T-helper 1 cell treated with Interleukin-12 subunit alpha and Interleukin-12 subunit beta and Interleukin-4 antibody, amounts not matched to agents 30 μg/mL and 1 μg/mL, for 36 hours (primary cell): ENCODE measurements around the gene KRT27.

Source experiments
- H3K27ac Mint-ChIP-seq: one replicate; pipeline ENCODE4 v1.8.0; 2021; ENCODE audit warnings: mild to moderate bottlenecking, mixed read lengths
- H3K27me3 Mint-ChIP-seq: one replicate; pipeline ENCODE4 v1.8.0; 2021; ENCODE audit warnings: low read depth, mixed read lengths
- H3K36me3 Mint-ChIP-seq: one replicate; pipeline ENCODE4 v1.8.0; 2021; ENCODE audit warnings: low read depth, mixed read lengths
- H3K4me1 Mint-ChIP-seq: one replicate; pipeline ENCODE4 v1.8.0; 2021; ENCODE audit warnings: low read depth, mixed read lengths
- H3K4me3 Mint-ChIP-seq: one replicate; pipeline ENCODE4 v1.8.0; 2021; ENCODE audit warnings: mild to moderate bottlenecking, moderate library complexity, mixed read lengths
- H3K9me3 Mint-ChIP-seq: one replicate; pipeline ENCODE4 v1.8.0; 2021; ENCODE audit warnings: mixed read lengths

KRT27 gene

DNA sequence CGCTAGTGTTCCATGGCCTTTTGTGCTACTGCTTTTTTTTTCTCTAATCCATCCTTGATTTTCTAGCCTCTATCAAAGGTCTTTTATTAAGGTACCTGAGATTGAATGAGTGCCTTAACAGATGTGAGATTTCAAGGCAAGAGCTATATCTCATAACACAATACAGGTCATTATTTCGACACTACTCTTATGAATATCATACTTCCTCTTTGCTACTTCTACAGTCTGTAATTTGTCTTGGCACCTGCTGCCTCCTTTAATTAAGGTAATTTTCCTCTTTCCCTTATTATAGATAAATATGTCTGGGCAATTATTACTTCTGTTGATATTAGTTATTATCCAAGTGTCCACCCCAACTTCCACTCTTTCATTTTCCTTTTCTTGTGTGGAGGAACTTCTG is 12.1 kb upstream of the KRT27 start:
- H3K4me3 Mint-ChIP-seq: no peak overlapping the region
- no peaks in the 10 kb centered on the region for H3K36me3 Mint-ChIP-seq
- no peak overlapping the region for H3K27ac Mint-ChIP-seq
- H3K4me1 Mint-ChIP-seq: no peaks in the 10 kb centered on the region
- peaks cover 30% of the 10 kb centered on the region for H3K27me3 Mint-ChIP-seq
- H3K9me3 Mint-ChIP-seq: no peaks in the 10 kb centered on the region

DNA sequence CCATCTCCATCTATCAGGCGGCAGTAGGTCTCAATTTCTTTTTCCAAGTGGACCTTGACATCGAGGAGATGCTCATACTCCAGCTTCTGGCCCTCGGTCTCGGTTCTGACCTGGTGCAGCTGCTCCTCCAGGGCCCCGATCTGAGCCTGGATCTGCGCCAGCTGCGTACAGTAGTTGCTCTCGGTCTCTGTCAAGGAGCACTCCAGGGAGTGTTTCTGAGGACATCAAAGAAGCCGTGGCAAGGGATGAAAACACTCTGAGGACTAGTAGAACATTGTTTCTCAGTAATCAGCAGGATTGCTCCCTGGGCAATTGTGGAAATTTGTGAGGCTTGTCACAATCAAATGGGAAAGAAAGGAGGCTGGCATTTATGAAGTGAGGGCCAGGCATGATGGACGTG is 11.5 kb upstream of the KRT27 start:
- no peaks in the 10 kb centered on the region for H3K36me3 Mint-ChIP-seq
- no peaks in the 10 kb centered on the region for H3K9me3 Mint-ChIP-seq
- H3K27ac Mint-ChIP-seq: no peak overlapping the region
- H3K27me3 Mint-ChIP-seq: peaks cover 26% of the 10 kb centered on the region
- H3K4me3 Mint-ChIP-seq: no peak overlapping the region
- no peaks in the 10 kb centered on the region for H3K4me1 Mint-ChIP-seq

DNA sequence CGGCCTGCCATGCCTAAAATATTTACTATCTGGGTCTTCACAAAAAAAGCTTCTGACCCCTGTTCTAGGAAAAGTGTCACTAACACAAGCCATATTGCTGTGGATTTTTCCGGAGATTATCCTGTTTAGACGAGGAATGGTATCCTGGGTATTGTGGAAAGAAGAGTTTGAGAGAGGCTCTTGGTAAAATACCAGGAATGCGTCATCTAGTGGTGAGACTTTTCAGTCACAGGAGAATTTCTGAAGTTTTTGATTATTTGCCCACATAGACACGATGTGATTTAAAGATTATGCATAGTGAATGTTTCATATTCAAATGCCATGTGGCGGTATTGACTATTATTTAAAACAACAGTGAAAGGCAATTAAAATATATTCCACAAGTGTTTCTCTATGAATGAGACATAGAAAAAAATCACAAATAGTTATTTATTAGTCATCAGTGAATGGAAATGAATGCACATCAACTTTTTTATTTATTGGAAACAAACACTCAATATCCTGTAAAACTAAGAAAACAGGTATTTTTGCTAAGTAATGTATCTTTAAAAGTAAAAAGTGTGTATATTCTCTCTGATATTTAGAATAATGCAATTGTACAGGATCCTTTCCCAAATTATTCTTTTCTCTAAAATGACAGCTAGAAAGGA is 9.6 kb upstream of the KRT27 start:
- H3K27me3 Mint-ChIP-seq: peaks cover 26% of the 10 kb centered on the region
- no peaks in the 10 kb centered on the region for H3K36me3 Mint-ChIP-seq
- H3K4me1 Mint-ChIP-seq: no peaks in the 10 kb centered on the region
- no peak overlapping the region for H3K27ac Mint-ChIP-seq
- H3K4me3 Mint-ChIP-seq: no peak overlapping the region
- H3K9me3 Mint-ChIP-seq: no peaks in the 10 kb centered on the region

DNA sequence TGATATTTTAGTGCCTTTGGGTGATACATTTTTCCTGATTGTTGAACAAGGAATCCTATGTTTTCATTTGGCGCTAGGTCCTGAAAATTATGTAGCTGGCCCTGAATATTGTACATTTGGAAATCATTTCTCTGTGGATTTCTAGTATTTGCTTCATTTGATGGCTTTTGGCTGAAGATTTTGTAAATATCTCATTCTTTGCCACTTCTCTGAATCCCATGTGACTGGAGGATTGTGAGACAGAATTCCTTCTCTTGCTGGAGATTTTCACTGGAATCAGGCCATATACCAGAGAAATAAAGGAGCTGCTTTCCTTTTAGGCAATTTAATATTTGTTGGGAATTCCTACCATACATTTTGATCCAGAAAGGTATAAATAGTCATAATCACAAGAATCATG is 8.8 kb upstream of the KRT27 start:
- Mint-ChIP-seq H3K36me3 (no peaks in the 10 kb centered on the region), H3K9me3 (no peaks in the 10 kb centered on the region), H3K27me3 (peaks cover 22% of the 10 kb centered on the region), H3K4me3 (no peak overlapping the region), H3K4me1 (no peaks in the 10 kb centered on the region), H3K27ac (no peak overlapping the region)

DNA sequence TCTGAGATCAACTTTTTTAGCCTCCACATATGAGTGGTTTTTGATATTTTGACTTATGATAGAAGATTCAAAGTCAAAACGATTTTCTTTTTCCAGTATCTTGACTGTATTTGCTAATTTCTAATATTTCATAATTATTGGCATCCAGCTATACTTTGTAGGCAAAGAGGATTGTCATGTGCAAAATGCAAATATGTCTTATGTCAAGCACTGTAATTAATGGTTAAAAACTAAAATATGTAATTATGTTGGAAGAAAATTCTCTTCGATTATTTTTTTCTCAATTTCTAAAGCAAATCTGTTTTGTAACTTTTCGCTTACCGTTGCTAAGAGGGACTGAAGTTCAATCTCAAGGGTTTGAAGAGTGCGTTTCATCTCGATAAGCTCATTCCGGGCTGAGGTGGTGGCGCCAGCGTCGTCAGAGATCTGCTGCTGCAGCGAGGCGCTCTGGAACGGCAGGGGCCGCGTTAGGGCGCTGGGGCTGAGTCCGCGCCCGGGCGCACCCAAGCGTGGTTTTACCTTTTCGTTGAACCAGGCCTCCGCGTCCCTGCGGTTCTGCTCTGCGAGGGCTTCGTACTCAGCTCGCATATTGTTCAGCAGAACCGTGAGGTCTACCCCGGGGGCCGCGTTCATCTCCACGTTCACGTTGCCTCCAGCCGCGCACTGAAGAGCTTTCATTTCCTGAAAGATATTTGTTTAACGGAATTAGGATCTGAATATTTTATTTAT is 3.0 kb downstream of the KRT27 start:
- H3K4me1 Mint-ChIP-seq: no peaks in the 10 kb centered on the region
- peaks cover 46% of the 10 kb centered on the region for H3K27me3 Mint-ChIP-seq
- no peaks in the 10 kb centered on the region for H3K9me3 Mint-ChIP-seq
- H3K4me3 Mint-ChIP-seq: no peak overlapping the region
- no peaks in the 10 kb centered on the region for H3K36me3 Mint-ChIP-seq
- H3K27ac Mint-ChIP-seq: no peak overlapping the region

DNA sequence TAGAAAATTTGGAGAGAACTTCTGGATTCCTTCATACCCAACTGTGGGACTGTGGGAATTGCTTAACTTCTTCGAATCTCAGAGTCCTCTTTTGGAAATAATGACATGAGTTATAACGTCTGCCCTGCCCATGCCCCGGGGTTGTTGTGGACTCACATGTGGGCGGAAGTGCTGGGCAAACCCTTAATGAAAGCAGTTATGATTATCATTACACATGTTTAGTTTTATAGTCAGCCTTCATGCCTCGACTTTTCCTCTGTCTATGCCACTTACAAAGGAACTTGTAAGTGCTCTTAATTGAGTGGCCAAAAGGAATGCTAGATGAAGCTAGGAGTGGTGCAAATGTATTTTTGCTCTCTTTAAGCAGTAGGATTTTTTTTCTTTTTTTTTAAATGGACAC is 3.9 kb downstream of the KRT27 start:
- Mint-ChIP-seq H3K9me3 (no peaks in the 10 kb centered on the region), H3K4me3 (no peak overlapping the region), H3K27me3 (peaks cover 46% of the 10 kb centered on the region), H3K27ac (no peak overlapping the region), H3K4me1 (no peaks in the 10 kb centered on the region), H3K36me3 (no peaks in the 10 kb centered on the region)

DNA sequence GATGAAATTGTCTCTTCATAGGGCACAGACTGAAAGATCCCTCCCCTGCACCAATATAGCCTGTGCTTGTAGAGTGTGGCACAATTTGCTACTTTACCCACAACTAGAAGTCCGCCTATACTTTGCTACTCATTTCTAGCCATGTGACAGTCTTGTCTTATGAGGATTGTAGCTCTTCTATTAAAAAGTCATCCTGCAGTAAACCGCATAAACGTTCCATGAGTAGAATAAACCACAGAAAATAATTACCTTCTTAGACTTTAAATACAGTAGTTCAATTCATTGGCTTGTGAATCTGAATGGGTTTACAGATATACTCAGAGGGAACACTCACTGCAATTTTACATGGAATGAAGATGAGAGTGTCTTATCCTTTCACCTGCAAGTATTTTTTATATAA is 4.4 kb downstream of the KRT27 start:
- Mint-ChIP-seq H3K27me3 (peaks cover 46% of the 10 kb centered on the region), H3K36me3 (no peaks in the 10 kb centered on the region), H3K4me1 (no peaks in the 10 kb centered on the region), H3K27ac (no peak overlapping the region), H3K4me3 (no peak overlapping the region), H3K9me3 (no peaks in the 10 kb centered on the region)

DNA sequence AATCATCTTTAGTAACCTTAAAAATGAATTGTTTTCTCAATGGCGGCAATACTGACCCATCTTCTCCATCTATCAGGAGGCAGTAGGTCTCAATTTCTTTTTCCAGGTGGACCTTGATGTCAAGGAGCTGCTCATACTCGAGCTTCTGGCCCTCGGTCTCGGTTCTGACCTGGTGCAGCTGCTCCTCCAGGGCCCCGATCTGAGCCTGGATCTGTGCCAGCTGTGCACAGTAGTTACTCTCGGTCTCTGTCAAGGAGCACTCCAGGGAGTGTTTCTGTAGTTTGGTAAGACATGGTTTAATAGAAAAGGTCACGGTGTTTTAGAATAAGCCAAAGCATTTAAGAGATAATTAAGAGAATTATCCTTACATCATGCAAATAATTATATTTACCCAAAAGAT is 4.9 kb downstream of the KRT27 start:
- H3K36me3 Mint-ChIP-seq: no peaks in the 10 kb centered on the region
- H3K27me3 Mint-ChIP-seq: peaks cover 51% of the 10 kb centered on the region
- no peak overlapping the region for H3K27ac Mint-ChIP-seq
- no peaks in the 10 kb centered on the region for H3K9me3 Mint-ChIP-seq
- no peak overlapping the region for H3K4me3 Mint-ChIP-seq
- H3K4me1 Mint-ChIP-seq: no peaks in the 10 kb centered on the region

DNA sequence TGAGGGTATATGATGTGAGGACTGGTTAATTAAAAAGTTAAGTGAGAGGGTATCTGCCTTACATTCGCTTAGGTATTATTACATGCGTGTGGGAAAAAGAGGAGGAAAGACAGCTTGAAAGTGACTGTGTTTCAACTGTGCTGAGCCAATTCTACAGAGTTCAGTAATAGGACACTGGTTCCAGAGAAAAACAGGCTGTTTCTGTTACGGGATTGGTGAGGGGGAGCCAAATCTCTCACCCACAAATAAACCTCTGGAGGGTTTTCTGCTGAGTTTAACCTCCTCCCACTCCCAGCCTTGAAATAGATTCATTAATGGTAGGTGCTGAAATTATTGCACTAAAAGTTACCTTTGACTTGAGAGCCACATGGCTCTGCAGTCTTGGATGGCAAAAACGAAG is 6.4 kb downstream of the KRT27 start:
- Mint-ChIP-seq H3K4me3 (no peak overlapping the region), H3K27ac (no peak overlapping the region), H3K9me3 (no peaks in the 10 kb centered on the region), H3K4me1 (no peaks in the 10 kb centered on the region), H3K27me3 (peaks cover 53% of the 10 kb centered on the region), H3K36me3 (no peaks in the 10 kb centered on the region)

DNA sequence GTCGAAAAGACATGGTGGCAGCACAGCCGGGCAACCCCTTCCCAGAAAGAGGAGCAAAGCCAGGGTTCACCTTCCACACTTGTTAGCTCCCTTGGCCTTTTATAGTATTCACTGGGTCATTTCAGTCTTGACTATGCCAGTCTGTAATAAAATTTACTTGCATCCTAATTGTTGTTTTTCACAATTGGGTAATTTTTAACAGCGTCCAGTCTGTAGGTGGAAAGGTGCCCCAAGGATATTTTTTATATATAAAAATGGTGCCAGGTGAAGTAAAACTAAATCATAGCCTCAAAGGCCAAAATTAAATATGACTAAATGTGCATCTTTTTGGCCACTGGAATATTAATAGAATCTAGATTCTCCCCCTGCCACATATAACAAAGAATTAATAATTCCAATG is 10.2 kb downstream of the KRT27 start, which contains the start of gene KRT26:
Gene KRT26, minus strand, starts transcription at position 101 of the 400 bp plus-strand sequence. Its CDS starts 88 bp downstream, at position 13.
- Mint-ChIP-seq H3K4me3 (no peak within 1 kb of the TSS), H3K9me3 (no peaks in the 10 kb centered on the region), H3K27me3 (peaks cover 34% of the 10 kb centered on the region), H3K27ac (no peak within 1 kb of the TSS), H3K36me3 (no peaks in the 10 kb centered on the region), H3K4me1 (no peaks in the 10 kb centered on the region)

DNA sequence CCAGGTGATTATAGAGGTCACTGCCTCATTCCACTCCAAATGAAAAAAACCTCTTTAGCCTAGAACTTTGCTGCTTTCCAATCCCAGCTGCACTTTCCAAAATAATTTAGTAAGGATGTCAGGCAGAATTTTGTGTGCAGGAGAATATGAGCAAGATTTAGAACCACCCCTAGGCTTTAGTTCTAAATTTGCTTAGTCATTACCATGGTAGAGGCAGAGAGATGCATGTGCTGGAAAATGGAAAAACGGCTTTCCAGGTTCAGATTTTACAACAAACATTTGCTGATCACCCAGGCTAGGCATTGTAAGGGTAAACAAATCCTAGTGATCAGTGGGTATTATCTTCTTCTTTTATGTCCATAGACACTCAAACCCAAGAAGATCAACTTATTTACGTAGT is 16.7 kb downstream of the KRT27 start:
- Mint-ChIP-seq H3K27ac (no peak overlapping the region), H3K4me1 (no peaks in the 10 kb centered on the region)

DNA sequence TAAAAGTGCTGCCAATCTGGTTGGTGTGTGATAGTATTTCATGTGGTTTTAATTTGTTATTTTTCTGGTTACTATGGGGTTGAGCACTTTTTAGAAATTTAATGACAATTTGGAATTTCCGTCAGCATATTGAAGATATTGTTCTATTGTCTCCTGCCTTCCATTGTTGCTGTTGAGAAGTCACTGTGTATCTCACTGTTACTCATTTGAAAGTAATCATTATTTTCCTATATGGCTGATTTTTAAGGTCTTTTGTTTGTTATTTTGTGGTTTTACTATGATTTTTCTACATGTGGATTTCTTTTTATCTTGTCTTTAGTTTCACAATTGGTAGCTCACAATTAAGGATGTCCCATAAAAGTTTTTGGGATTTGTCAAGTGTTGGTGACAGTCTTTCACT is 18.6 kb downstream of the KRT27 start:
- H3K27me3 Mint-ChIP-seq: peaks cover 27% of the 10 kb centered on the region
- peaks cover 45% of the 10 kb centered on the region for H3K9me3 Mint-ChIP-seq
- no peak overlapping the region for H3K27ac Mint-ChIP-seq
- H3K36me3 Mint-ChIP-seq: no peaks in the 10 kb centered on the region
- no peaks in the 10 kb centered on the region for H3K4me1 Mint-ChIP-seq
- no peak overlapping the region for H3K4me3 Mint-ChIP-seq

More for the DNA sequence above, 16.7 kb downstream of the KRT27 start:
- no peaks in the 10 kb centered on the region for H3K36me3 Mint-ChIP-seq
- no peak overlapping the region for H3K4me3 Mint-ChIP-seq
- H3K9me3 Mint-ChIP-seq: peaks cover 25% of the 10 kb centered on the region
- peaks cover 28% of the 10 kb centered on the region for H3K27me3 Mint-ChIP-seq

DNA sequence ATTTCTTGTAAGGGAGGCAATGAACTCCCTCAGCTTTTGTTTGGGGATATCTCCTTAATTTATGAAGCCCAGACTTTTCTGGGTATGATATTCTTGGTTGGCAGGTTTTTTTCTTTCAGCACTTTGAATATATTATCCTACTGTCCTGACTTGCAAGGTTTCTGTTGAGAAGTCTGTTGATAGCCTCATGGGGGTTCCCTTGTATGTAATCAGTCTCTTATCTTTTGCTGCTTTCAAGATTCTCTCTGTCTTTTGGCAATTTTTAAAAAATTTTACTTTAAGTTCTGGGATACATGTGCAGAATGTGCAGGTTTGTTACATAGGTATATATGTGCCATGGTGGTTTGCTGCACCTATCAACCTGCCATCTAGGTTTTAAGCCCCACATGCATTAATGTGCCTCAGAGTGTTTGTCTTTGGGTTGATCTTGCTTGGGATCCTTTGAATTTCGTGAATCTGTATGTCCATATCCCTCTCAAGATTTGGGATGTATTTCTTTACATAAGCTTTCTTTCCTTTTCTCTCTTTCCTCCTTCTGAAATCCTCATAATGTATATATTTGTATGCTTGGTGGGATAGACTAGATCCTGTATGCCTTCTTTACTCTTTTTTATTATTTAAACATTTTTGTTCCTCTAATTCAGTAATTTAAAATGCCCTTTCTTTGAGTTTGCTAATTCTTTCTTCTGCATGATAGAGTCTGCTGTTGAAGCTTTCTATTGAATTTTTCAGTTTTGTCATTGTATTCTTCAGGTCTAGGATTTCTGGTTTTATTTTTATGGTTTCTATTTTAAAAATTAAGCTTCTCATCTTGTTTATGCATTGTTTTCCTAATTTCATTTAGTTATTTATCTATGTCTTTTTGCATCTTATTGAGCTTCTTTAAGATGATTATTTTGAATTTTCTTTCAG is 22.0 kb downstream of the KRT27 start:
- peaks cover 52% of the 10 kb centered on the region for H3K9me3 Mint-ChIP-seq
- no peaks in the 10 kb centered on the region for H3K4me1 Mint-ChIP-seq

DNA sequence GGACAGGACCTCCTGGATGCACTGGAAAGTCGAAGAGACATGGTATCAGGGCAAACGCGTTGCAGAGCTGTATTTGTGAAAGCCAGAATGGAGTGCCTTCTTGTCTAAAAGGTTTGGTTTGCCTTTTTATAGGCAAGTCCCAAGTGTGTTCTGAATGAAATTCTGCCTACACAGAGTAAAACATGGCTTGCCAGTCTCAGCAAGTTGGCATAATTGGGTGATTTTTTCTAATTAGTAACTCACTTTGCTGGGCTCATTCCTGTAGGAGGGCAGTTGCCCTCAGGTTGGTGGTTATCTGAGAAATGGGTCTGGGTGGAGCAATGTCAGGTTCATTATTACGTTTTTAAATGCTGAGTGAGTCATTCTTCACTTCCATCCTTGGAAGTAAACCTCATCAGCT is 27.1 kb downstream of the KRT27 start, which contains the start of gene KRT25:
Gene KRT25, minus strand, starts transcription at position 101 of the 400 bp plus-strand sequence. Its CDS starts 60 bp downstream, at position 41.
- peaks cover 22% of the 10 kb centered on the region for H3K9me3 Mint-ChIP-seq
- peaks cover 25% of the 10 kb centered on the region for H3K27me3 Mint-ChIP-seq

More for the DNA sequence above, 22.0 kb downstream of the KRT27 start:
- Mint-ChIP-seq H3K4me3 (no peak overlapping the region), H3K36me3 (no peaks in the 10 kb centered on the region), H3K27me3 (peaks cover 33% of the 10 kb centered on the region), H3K27ac (no peak overlapping the region)

More for the DNA sequence above, 27.1 kb downstream of the KRT27 start, which contains the start of gene KRT25:
- no peaks in the 10 kb centered on the region for H3K4me1 Mint-ChIP-seq
- H3K27ac Mint-ChIP-seq: no peak within 1 kb of the TSS
- no peak within 1 kb of the TSS for H3K4me3 Mint-ChIP-seq
- H3K36me3 Mint-ChIP-seq: no peaks in the 10 kb centered on the region
